ENCODE measurements around the gene WDR5B.

- no peak for TF ChIP-seq TAF1 (IDR thresholded peaks at IDR 0.05; ENCODE audit: borderline replicate concordance, insufficient read depth, low read length)
- TF ChIP-seq SIN3A (IDR thresholded peaks at IDR 0.05; ENCODE audit: borderline replicate concordance, insufficient read depth, low read length) = no peak
Observed at GRCh38 chr3:122421101-122421500, 5.2 kb upstream of the WDR5B start.

Measured in PFSK-1 (cell line).